GM12878 (cell line): ENCODE results near the gene ANKRD7. TPM values are rescaled to one million over a fixed set of nuclear protein-coding genes. Genes with fewer than 3 reads are reported as not detected.

Experiments used
- ATAC-seq: fragments of 200-7000 bp; cut with Tn5 transposase; 3 replicates; pipeline ENCODE4 v1.9.1; 2020; ENCODE audit warnings: mild to moderate bottlenecking, moderate library complexity
- BruUV-seq: library from RNA; stranded (reverse); fragments of 400-500 nt; replicated peaks from 2 replicates; lab custom pipeline; 2021; lab: Mats Ljungman, UMichigan
- CTCF ChIA-PET: fragments of 300-600 bp; sonication (Branson Sonifier 250); formaldehyde crosslinking; extraction: SDS; loops from one replicate; lab custom pipeline; 2021; ENCODE audit warnings: inconsistent platforms; lab: Yijun Ruan, JAX
- POLR2A ChIA-PET: fragments of 350-600 bp; formaldehyde crosslinking; extraction: SDS; loops from one replicate; lab custom pipeline; 2021; ENCODE audit warnings: inconsistent platforms; lab: Charles Lee
- RAD21 ChIA-PET: fragments of 300-600 bp; sonication (Branson Sonifier 250); formaldehyde crosslinking; loops from one replicate; lab custom pipeline; 2023; ENCODE audit warnings: antibody characterized with exemption; ENCODE audit not compliant: unreplicated experiment; lab: Charles Lee
- SMC1A ChIA-PET: fragments of 300-600 bp; sonication (Branson Sonifier 250); formaldehyde crosslinking; loops from one replicate; lab custom pipeline; 2023; ENCODE audit not compliant: unreplicated experiment, uncharacterized antibody; lab: Charles Lee
- DNase-seq: peaks from one replicate; pipeline ENCODE4 v3.0.0-alpha.2; 2011; ENCODE audit warnings: low read depth, low spot score
- FAIRE-seq: peaks from 3 replicates; lab custom pipeline; 2011; peaks lifted over from hg19 to GRCh38; lab: Jason Lieb, UNC
- H2AFZ ChIP-seq: 2 replicates; pipeline ENCODE4 v1.6.0; 2011; ENCODE audit warnings: low read depth, low read length, control low read depth; ENCODE audit not compliant: control insufficient read depth
- H3K27ac ChIP-seq: 2 replicates; pipeline ENCODE4 v1.5.1; 2011; ENCODE audit warnings: control low read depth; ENCODE audit not compliant: control insufficient read depth, insufficient read depth
- H3K27me3 ChIP-seq, 2 experiments: replicated peaks in 1 of 2; 2 replicates each; pipeline versions ENCODE4 v1.6.0 to v1.6.1; 2011; ENCODE audit warnings: low read length in 1 of 2; ENCODE audit not compliant: control insufficient read depth in 2 of 2, insufficient read depth in 2 of 2
- H3K36me3 ChIP-seq, 2 experiments: 2 replicates each; pipeline ENCODE4 v1.5.1; 2011; ENCODE audit warnings: low read length in 1 of 2; ENCODE audit not compliant: control insufficient read depth in 2 of 2, insufficient read depth in 2 of 2
- H3K4me1 ChIP-seq: 2 replicates; pipeline ENCODE4 v1.6.1; 2011; ENCODE audit warnings: mild to moderate bottlenecking, low read length, moderate library complexity, mixed read lengths; ENCODE audit not compliant: control insufficient read depth, insufficient read depth
- H3K4me2 ChIP-seq: 2 replicates; pipeline ENCODE4 v1.6.0; 2011; ENCODE audit warnings: control low read depth; ENCODE audit not compliant: control insufficient read depth, insufficient read depth
- H3K4me3 ChIP-seq: fragments of 200-600 bp; sonication (generic); 2 replicates; pipeline ENCODE4 v1.5.1; 2016
- H3K79me2 ChIP-seq: 2 replicates; pipeline ENCODE4 v1.6.0; 2011; ENCODE audit warnings: low read length; ENCODE audit not compliant: control insufficient read depth, insufficient read depth
- H3K9ac ChIP-seq: 2 replicates; pipeline ENCODE4 v1.8.0; 2011; ENCODE audit warnings: low read length, control low read depth, mixed read lengths; ENCODE audit not compliant: control insufficient read depth, insufficient read depth
- H3K9me3 ChIP-seq: replicated peaks from 3 replicates; pipeline ENCODE4 v1.5.1; 2011; ENCODE audit warnings: mild to moderate bottlenecking, low read length; ENCODE audit not compliant: control insufficient read depth, insufficient read depth
- H4K20me1 ChIP-seq: 2 replicates; pipeline ENCODE4 v1.6.0; 2011; ENCODE audit not compliant: control insufficient read depth, insufficient read depth
- CREM ChIP-seq: IDR thresholded peaks from 2 replicates; pipeline ENCODE4 v1.6.1; 2014; ENCODE audit warnings: antibody characterized with exemption, low read depth
- NBN ChIP-seq: fragments of 450-650 bp; IDR thresholded peaks from 2 replicates; pipeline ENCODE4 v1.6.1; 2016
- PAX5 ChIP-seq: IDR thresholded peaks from 2 replicates; pipeline ENCODE4 v1.6.1; 2011; ENCODE audit warnings: low read depth, low read length, borderline replicate concordance
- WRNIP1 ChIP-seq: IDR thresholded peaks from 2 replicates; pipeline ENCODE4 v1.6.1; 2011; ENCODE audit warnings: low read depth, low read length, improper control_type of control experiment, borderline replicate concordance
- YY1 ChIP-seq: IDR thresholded peaks from 2 replicates; pipeline ENCODE4 v1.6.1; 2011; ENCODE audit warnings: low read depth, mild to moderate bottlenecking, low read length
- ZNF217 ChIP-seq: fragments of 450-650 bp; IDR thresholded peaks from 2 replicates; pipeline ENCODE4 v1.6.1; 2017; ENCODE audit warnings: antibody characterized with exemption, mild to moderate bottlenecking
- ZNF274 ChIP-seq: IDR thresholded peaks from one replicate; pipeline ENCODE4 v1.8.0; 2011; ENCODE audit not compliant: insufficient read length, insufficient read depth
- ZNF622 ChIP-seq: fragments of 450-650 bp; IDR thresholded peaks from 2 replicates; pipeline ENCODE4 v1.6.1; 2017; ENCODE audit warnings: mild to moderate bottlenecking, inconsistent platforms
- WGBS: methylation state at CpG from one replicate; pipeline ENCODE4 v1.1.6; 2016; ENCODE audit warnings: low lambda C conversion rate; ENCODE audit not compliant: insufficient replicate concordance, insufficient coverage; ENCODE audit errors: missing lambda C conversion rate; 5-methylcytosine and 5-hydroxymethylcytosine counted together
- in situ Hi-C: fragments of 300-500 bp; cut with MboI; formaldehyde crosslinking; loops from 9 replicates; pipeline ENCODE4 v1.14.3; 2018; ENCODE audit warnings: mixed read lengths
- intact Hi-C: fragments of 100-400 bp; cut with micrococcal nuclease; formaldehyde crosslinking; loops from one replicate; pipeline ENCODE4 v1.14.2; 2022; ENCODE audit not compliant: unreplicated experiment
- polyA plus RNA-seq, 11 experiments: library from polyadenylated mRNA; depleted of rRNA in 4 of 11; unstranded in 6 of 11; stranded (reverse) in 5 of 11; fragments of >200 nt; fragmentation: Nextera tagmentation in 4 of 11; fragmentation: Illumina TruSeq in 1 of 11; extraction: Ambion mirVana in 4 of 11; extraction: Trizol in 1 of 11; gene quantifications; 1 replicate in 1 of 11; 2 replicates in 10 of 11; pipeline versions ENCODE4 v1.2.1 to v1.2.3, GENCODE V29; 2011 to 2016; ENCODE audit warnings: inconsistent platforms in 2 of 11, missing spikeins in 2 of 11, low read depth in 1 of 11
- total RNA-seq, 4 experiments: library from RNA; depleted of rRNA in 3 of 4; stranded (reverse); fragments of >200 nt in 3 of 4; fragmentation: Illumina TruSeq in 1 of 4; extraction: Trizol in 1 of 4; gene quantifications; 2 replicates each; pipeline versions ENCODE4 v1.2.1 to v1.2.3, GENCODE V29; 2013 to 2021
- TF ChIP-seq, protein P1 (sequence below): fragments of 450-650 bp; IDR thresholded peaks from 2 replicates; pipeline ENCODE4 v1.6.1; 2018; ENCODE audit warnings: mild to moderate bottlenecking, low read depth, moderate library complexity; ENCODE audit not compliant: partially characterized antibody
- TF ChIP-seq, protein P2 (sequence below): fragments of 150-350 bp; IDR thresholded peaks from 2 replicates; pipeline ENCODE4 v1.6.1; 2016; ENCODE audit warnings: low read depth, low read length
- TF ChIP-seq, protein P3 (sequence below): fragments of 450-650 bp; IDR thresholded peaks from 2 replicates; pipeline ENCODE4 v1.6.1; 2017; ENCODE audit warnings: mild to moderate bottlenecking, moderate library complexity

ANKRD7 gene
- total and polyA plus RNA-seq, 10 of the 15 experiments (the other 5 are each of a cell fraction or from before 2014, with no cell fraction given), result 0.12 to 0.46 (median 0.31) TPM; not detected in 3

DNA sequence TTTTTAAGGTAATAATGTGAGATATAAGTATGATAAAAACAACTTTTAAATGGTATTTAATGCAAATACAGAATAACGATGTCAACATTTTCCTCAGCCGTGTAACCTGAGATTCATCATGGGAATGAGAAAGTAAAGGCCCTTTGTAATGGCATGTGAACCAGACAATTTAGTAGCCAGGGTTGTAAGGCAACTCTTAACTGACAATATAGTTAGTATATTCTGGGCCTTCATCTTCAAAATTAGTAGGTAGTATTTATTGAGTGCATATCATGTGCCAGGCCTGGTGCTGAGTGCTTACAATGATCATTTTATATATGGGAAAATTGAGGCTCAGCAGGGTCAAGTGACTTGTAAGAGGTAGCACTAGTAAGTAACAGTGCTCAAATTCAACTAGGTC, 29.9 kb upstream of the ANKRD7 start:
- Histone ChIP-seq H4K20me1 (no peaks in the 10 kb centered on the region), H3K27me3 (no peaks in the 10 kb centered on the region), H3K9ac (no peak overlapping the region), H3K4me3 (no peak overlapping the region), H3K9me3 (no peaks in the 10 kb centered on the region), H2AFZ (no peak overlapping the region), H3K4me1 (no peaks in the 10 kb centered on the region), H3K27ac (no peak overlapping the region), H3K4me2 (no peak overlapping the region), H3K79me2 (no peaks in the 10 kb centered on the region; the same call in 1 of the 2 replicates), H3K36me3 (peaks cover 0 to 9% of the 10 kb centered on the region in 2 experiments; a peak in 1 of 4 replicates)
- FAIRE-seq, result no peak
- ATAC-seq, result no peak
- BruUV-seq, result no TSS peak
- WGBS, result 97% methylated on average over 2 of the region's 2 CpGs
- ChIA-PET SMC1A (interaction anchor here (0.9 to 1.9 kb wide), 8 partner anchors 10 to 735 kb away, joined by 3 to 14 read pairs (median 4); no protein-coding TSS in a partner anchor), RAD21 (interaction anchor here (0.7 to 1.1 kb wide), 3 partner anchors 11 to 443 kb away, joined by 3 read pairs; no protein-coding TSS in a partner anchor), CTCF (interaction anchor here (1.0 to 5.9 kb wide), 16 partner anchors 8 to 794 kb away, joined by 3 to 48 read pairs (median 6); no protein-coding TSS in a partner anchor), POLR2A (no interaction called here)
- intact Hi-C loops, result no loop called here
- in situ Hi-C loops, result no loop called here
- DNase-seq, result no peak
- TF ChIP-seq CREM (no peak), ZNF217 (no peak), YY1 (no peak), WRNIP1 (no peak), ZNF622 (no peak), NBN (no peak), PAX5 (no peak), ZNF274 (no peak)
- TF ChIP-seq, protein P1, sequence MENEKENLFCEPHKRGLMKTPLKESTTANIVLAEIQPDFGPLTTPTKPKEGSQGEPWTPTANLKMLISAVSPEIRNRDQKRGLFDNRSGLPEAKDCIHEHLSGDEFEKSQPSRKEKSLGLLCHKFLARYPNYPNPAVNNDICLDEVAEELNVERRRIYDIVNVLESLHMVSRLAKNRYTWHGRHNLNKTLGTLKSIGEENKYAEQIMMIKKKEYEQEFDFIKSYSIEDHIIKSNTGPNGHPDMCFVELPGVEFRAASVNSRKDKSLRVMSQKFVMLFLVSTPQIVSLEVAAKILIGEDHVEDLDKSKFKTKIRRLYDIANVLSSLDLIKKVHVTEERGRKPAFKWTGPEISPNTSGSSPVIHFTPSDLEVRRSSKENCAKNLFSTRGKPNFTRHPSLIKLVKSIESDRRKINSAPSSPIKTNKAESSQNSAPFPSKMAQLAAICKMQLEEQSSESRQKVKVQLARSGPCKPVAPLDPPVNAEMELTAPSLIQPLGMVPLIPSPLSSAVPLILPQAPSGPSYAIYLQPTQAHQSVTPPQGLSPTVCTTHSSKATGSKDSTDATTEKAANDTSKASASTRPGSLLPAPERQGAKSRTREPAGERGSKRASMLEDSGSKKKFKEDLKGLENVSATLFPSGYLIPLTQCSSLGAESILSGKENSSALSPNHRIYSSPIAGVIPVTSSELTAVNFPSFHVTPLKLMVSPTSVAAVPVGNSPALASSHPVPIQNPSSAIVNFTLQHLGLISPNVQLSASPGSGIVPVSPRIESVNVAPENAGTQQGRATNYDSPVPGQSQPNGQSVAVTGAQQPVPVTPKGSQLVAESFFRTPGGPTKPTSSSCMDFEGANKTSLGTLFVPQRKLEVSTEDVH, result no peak
- TF ChIP-seq, protein P2, sequence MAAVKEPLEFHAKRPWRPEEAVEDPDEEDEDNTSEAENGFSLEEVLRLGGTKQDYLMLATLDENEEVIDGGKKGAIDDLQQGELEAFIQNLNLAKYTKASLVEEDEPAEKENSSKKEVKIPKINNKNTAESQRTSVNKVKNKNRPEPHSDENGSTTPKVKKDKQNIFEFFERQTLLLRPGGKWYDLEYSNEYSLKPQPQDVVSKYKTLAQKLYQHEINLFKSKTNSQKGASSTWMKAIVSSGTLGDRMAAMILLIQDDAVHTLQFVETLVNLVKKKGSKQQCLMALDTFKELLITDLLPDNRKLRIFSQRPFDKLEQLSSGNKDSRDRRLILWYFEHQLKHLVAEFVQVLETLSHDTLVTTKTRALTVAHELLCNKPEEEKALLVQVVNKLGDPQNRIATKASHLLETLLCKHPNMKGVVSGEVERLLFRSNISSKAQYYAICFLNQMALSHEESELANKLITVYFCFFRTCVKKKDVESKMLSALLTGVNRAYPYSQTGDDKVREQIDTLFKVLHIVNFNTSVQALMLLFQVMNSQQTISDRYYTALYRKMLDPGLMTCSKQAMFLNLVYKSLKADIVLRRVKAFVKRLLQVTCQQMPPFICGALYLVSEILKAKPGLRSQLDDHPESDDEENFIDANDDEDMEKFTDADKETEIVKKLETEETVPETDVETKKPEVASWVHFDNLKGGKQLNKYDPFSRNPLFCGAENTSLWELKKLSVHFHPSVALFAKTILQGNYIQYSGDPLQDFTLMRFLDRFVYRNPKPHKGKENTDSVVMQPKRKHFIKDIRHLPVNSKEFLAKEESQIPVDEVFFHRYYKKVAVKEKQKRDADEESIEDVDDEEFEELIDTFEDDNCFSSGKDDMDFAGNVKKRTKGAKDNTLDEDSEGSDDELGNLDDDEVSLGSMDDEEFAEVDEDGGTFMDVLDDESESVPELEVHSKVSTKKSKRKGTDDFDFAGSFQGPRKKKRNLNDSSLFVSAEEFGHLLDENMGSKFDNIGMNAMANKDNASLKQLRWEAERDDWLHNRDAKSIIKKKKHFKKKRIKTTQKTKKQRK, result no peak
- TF ChIP-seq, protein P3, sequence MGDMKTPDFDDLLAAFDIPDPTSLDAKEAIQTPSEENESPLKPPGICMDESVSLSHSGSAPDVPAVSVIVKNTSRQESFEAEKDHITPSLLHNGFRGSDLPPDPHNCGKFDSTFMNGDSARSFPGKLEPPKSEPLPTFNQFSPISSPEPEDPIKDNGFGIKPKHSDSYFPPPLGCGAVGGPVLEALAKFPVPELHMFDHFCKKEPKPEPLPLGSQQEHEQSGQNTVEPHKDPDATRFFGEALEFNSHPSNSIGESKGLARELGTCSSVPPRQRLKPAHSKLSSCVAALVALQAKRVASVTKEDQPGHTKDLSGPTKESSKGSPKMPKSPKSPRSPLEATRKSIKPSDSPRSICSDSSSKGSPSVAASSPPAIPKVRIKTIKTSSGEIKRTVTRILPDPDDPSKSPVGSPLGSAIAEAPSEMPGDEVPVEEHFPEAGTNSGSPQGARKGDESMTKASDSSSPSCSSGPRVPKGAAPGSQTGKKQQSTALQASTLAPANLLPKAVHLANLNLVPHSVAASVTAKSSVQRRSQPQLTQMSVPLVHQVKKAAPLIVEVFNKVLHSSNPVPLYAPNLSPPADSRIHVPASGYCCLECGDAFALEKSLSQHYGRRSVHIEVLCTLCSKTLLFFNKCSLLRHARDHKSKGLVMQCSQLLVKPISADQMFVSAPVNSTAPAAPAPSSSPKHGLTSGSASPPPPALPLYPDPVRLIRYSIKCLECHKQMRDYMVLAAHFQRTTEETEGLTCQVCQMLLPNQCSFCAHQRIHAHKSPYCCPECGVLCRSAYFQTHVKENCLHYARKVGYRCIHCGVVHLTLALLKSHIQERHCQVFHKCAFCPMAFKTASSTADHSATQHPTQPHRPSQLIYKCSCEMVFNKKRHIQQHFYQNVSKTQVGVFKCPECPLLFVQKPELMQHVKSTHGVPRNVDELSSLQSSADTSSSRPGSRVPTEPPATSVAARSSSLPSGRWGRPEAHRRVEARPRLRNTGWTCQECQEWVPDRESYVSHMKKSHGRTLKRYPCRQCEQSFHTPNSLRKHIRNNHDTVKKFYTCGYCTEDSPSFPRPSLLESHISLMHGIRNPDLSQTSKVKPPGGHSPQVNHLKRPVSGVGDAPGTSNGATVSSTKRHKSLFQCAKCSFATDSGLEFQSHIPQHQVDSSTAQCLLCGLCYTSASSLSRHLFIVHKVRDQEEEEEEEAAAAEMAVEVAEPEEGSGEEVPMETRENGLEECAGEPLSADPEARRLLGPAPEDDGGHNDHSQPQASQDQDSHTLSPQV, result no peak
